Measurements from ENCODE around the gene IL1B. TPM values are rescaled to one million over a fixed set of nuclear protein-coding genes. Genes with fewer than 3 reads are reported as not detected.
A peak's percentile ranks its signal among the peaks of the same experiment; 100 is the strongest.

Gene IL1B
- total RNA-seq, 6 donors from 2014 or later, result 0.59 to 27.4 (median 9.6) TPM

DNA sequence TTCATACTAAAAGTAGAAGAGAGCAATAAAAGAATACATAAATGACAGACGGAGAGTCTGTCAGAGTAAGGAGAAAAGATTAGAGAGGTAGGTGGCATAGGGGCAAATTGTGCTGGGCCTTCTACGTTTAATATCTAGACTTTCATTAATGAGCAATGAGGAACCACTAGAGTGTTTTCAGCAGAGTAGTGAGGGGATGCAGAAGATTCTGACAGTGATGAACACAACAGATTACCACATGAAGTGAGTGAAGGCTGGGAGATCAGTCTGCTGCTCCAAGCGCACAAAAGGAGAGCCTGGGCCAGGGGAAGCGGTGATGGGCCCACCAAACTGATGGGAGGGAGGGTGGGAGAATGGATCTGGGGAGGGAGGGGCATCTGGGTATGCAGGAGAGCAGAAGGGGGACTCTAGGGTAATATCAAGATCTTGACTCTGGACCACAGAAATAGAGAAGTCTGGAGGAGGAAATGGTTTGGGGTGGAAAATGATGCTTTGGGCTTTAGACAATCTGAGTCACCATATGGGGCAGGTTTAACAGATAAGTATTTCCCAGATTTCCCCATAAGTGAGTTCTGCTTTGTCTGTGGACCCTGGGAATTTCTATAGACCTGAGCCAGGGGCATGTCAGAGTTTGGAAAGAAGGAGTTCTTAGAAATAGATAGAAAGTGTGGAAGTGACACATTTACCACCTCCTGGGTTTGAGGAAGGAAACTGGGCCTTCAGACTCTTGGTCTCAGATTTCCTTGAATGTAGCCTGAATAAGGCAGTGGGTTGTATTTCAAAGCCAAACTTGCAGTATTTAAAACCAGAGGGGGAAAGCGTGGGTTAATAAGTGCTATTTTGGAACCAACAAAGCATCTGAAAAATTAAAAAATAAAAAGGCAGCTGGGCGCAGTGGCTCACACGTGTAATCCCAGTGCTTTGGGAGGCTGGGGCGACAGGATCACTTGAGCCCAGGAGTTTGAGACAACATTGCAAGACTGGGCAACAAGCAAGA, 37.3 kb downstream of the IL1B start:
- no peak for TF ChIP-seq POLR2A (IDR thresholded peaks at IDR 0.05)
- TF ChIP-seq POLR2AphosphoS5 (IDR thresholded peaks at IDR 0.05), result no peak
- TF ChIP-seq, protein P1, sequence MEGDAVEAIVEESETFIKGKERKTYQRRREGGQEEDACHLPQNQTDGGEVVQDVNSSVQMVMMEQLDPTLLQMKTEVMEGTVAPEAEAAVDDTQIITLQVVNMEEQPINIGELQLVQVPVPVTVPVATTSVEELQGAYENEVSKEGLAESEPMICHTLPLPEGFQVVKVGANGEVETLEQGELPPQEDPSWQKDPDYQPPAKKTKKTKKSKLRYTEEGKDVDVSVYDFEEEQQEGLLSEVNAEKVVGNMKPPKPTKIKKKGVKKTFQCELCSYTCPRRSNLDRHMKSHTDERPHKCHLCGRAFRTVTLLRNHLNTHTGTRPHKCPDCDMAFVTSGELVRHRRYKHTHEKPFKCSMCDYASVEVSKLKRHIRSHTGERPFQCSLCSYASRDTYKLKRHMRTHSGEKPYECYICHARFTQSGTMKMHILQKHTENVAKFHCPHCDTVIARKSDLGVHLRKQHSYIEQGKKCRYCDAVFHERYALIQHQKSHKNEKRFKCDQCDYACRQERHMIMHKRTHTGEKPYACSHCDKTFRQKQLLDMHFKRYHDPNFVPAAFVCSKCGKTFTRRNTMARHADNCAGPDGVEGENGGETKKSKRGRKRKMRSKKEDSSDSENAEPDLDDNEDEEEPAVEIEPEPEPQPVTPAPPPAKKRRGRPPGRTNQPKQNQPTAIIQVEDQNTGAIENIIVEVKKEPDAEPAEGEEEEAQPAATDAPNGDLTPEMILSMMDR (IDR thresholded peaks at IDR 0.05), result no peak
- TF ChIP-seq EP300 (IDR thresholded peaks at IDR 0.05), result no peak
- DNase-seq (no peak), ATAC-seq (ENCODE audit: low FRiP score in 2 of 2) (peak in 1 of 2 donors; percentile 26)
- Histone ChIP-seq H3K4me1 (peaks cover 0 to 8% (median 6%) of the 10 kb centered on the region in 4 donors), H3K9me3 (no peaks in the 10 kb centered on the region), H3K27me3 (no peaks in the 10 kb centered on the region), H3K27ac (no peak overlapping the region), H3K4me3 (no peak overlapping the region), H3K36me3 (no peaks in the 10 kb centered on the region)
- 69% methylated on average over 8 of the region's 8 CpGs for WGBS, 2 donors

GRCh38 chr2:112796486-112796885, 40.1 kb downstream of the IL1B start:
- Histone ChIP-seq H3K4me3 (no peak overlapping the region), H3K27me3 (no peaks in the 10 kb centered on the region), H3K9me3 (no peaks in the 10 kb centered on the region), H3K4me1 (peaks cover 0 to 14% (median 10%) of the 10 kb centered on the region in 4 donors), H3K27ac (no peak overlapping the region), H3K36me3 (no peaks in the 10 kb centered on the region)
- DNase-seq, result no peak
- no peak for ATAC-seq (ENCODE audit: low FRiP score in 2 of 2)
- no peak for TF ChIP-seq EP300 (IDR thresholded peaks at IDR 0.05)
- no peak for TF ChIP-seq POLR2AphosphoS5 (IDR thresholded peaks at IDR 0.05)
- WGBS, 2 donors, result 0% methylated on average over 1 of the region's 1 CpG

DNA sequence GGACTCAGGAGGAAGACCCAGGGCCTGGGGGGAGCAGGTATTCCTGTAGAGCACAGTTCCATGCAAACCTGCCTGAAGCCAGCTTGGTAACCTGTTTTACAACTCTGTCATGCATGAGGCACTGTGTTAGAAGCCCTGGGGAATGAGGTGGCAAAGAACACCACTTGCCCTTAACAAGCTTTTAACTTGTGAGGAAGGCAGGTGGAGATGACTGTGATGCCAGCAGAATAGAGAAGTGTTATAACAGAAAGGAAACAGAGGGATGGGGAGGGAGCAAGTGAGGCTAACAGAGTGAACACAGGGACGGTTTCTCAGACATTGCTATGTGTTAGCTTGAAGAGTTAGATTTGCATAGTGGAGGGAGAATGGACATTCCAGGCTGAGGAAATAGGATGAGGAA, 40.8 kb downstream of the IL1B start:
- no peaks in the 10 kb centered on the region for H3K9me3 ChIP-seq
- no peak overlapping the region for H3K27ac ChIP-seq
- TF ChIP-seq EP300 (IDR thresholded peaks at IDR 0.05), result no peak
- TF ChIP-seq POLR2A (IDR thresholded peaks at IDR 0.05), result no peak
- TF ChIP-seq, protein P1 (IDR thresholded peaks at IDR 0.05), result no peak
- no peak for TF ChIP-seq POLR2AphosphoS5 (IDR thresholded peaks at IDR 0.05)
- 46 to 57% methylated on average over 1 of the region's 1 CpG for WGBS, 2 donors
- H3K36me3 ChIP-seq, result no peaks in the 10 kb centered on the region
- no peak for DNase-seq
- peaks cover 0 to 14% (median 10%) of the 10 kb centered on the region in 4 donors for H3K4me1 ChIP-seq
- ATAC-seq (ENCODE audit: low FRiP score in 2 of 2), result no peak
- no peaks in the 10 kb centered on the region for H3K27me3 ChIP-seq
- no peak overlapping the region for H3K4me3 ChIP-seq

- 67 to 83% methylated on average over 3 of the region's 3 CpGs for WGBS, 2 donors
- Histone ChIP-seq H3K9me3 (no peaks in the 10 kb centered on the region), H3K27me3 (no peaks in the 10 kb centered on the region), H3K36me3 (no peaks in the 10 kb centered on the region), H3K27ac (no peak overlapping the region), H3K4me1 (peaks cover 0 to 14% (median 10%) of the 10 kb centered on the region in 4 donors), H3K4me3 (no peak overlapping the region)
- peak in 1 of 2 donors; percentile 40 for ATAC-seq (ENCODE audit: low FRiP score in 2 of 2)
- TF ChIP-seq POLR2AphosphoS5 (IDR thresholded peaks at IDR 0.05), result no peak
- no peak for TF ChIP-seq EP300 (IDR thresholded peaks at IDR 0.05)
- no peak for TF ChIP-seq POLR2A (IDR thresholded peaks at IDR 0.05)
- TF ChIP-seq, protein P1 (IDR thresholded peaks at IDR 0.05), result no peak
- no peak for DNase-seq
Observed at GRCh38 chr2:112794841-112795240, 41.7 kb downstream of the IL1B start.

DNA sequence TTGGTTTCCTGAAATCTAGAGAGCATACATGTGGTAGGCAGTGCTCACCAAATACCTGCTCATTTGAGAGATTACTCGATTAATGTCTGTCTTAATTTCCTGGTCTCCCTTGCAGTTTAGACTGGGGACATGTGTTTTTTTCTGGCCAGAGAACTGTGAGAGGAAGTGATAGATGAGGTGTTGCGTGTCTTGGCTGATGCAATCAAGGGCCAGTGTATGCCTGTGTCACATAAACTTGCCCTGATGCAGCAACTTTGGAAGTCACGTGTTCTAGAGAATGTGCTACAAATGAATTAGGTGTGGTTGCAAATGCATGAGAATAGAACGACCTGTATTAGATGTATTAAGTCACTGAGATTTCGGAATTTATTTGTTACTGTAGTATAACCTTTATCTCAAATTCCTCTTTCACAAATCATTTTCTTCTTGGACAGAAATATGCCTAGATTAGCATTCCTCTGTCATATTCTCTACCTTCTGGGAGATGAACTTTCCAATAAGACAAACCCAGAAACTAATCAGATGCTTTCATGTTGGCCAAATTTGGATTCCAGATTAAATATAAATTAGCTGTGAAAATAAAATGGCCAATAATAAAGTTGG, 42.3 kb downstream of the IL1B start:
- DNase-seq (peak in 1 of 2 donors; percentile 85), ATAC-seq (ENCODE audit: low FRiP score in 2 of 2) (peak; percentile 76 to 90)

More for the DNA sequence above, 42.3 kb downstream of the IL1B start:
- TF ChIP-seq EP300 (IDR thresholded peaks at IDR 0.05) (peak in 2 of 4 donors; percentile 64 to 77), POLR2A (IDR thresholded peaks at IDR 0.05) (no peak), POLR2AphosphoS5 (IDR thresholded peaks at IDR 0.05) (peak; percentile 68 to 84)
- Histone ChIP-seq H3K27ac (peak overlapping the region; percentile 33 to 71 (median 50)), H3K4me1 (peaks cover 0 to 14% (median 10%) of the 10 kb centered on the region in 4 donors), H3K27me3 (no peaks in the 10 kb centered on the region), H3K36me3 (no peaks in the 10 kb centered on the region), H3K9me3 (no peaks in the 10 kb centered on the region), H3K4me3 (no peak overlapping the region)
- WGBS, 2 donors, result 39 to 55% methylated on average over 5 of the region's 5 CpGs

Measured in upper lobe of left lung (tissue), 6 donors.